ENCODE data around the gene ADAM33. TPM values are rescaled to one million over a fixed set of nuclear protein-coding genes. Genes with fewer than 3 reads are reported as not detected.

The ADAM33 gene
- total RNA-seq, 1 donor: 11.2 TPM

DNA sequence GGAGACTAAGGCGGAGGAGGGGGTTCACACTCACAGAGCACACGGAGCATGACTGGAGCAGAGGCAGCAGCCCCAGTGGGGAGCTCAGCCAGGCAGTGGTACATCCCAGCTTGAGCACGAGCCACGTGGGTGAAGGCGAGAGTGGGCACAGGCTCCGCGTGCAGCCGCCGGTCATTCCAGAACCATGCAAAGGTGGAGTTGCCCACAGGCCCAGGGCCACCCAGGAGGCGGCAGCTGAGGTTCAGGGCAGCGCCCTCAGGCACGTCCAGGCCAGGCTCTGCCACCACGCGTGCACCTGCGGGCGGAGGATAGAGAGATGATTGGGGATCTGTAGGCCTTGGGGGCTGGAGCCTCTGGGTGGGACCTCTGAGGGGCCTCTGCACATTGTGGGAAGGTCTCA, 9.5 kb upstream of the ADAM33 start:
- no peak overlapping the region for H3K27ac ChIP-seq (ENCODE audit: low read depth, low read length)
- no peak overlapping the region for H3K4me2 ChIP-seq (ENCODE audit: insufficient read depth, low read length)
- no peaks in the 10 kb centered on the region for H3K27me3 ChIP-seq (ENCODE audit: insufficient read depth, low read length)
- H3K36me3 ChIP-seq (ENCODE audit: insufficient read depth, low read length): no peaks in the 10 kb centered on the region
- H2AFZ ChIP-seq (ENCODE audit: low read length): no peak overlapping the region
- peaks cover 13% of the 10 kb centered on the region for H3K4me1 ChIP-seq (ENCODE audit: insufficient read depth, low read length)
- DNase-seq (ENCODE audit: insufficient read length, low spot score, missing footprints): no peak
- TF ChIP-seq, protein P1, sequence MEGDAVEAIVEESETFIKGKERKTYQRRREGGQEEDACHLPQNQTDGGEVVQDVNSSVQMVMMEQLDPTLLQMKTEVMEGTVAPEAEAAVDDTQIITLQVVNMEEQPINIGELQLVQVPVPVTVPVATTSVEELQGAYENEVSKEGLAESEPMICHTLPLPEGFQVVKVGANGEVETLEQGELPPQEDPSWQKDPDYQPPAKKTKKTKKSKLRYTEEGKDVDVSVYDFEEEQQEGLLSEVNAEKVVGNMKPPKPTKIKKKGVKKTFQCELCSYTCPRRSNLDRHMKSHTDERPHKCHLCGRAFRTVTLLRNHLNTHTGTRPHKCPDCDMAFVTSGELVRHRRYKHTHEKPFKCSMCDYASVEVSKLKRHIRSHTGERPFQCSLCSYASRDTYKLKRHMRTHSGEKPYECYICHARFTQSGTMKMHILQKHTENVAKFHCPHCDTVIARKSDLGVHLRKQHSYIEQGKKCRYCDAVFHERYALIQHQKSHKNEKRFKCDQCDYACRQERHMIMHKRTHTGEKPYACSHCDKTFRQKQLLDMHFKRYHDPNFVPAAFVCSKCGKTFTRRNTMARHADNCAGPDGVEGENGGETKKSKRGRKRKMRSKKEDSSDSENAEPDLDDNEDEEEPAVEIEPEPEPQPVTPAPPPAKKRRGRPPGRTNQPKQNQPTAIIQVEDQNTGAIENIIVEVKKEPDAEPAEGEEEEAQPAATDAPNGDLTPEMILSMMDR (IDR thresholded peaks at IDR 0.05; ENCODE audit: extremely low read depth, low read depth, low read length): no peak
- H3K4me3 ChIP-seq (ENCODE audit: insufficient read depth, low read length): no peak overlapping the region
- no peaks in the 10 kb centered on the region for H3K9me3 ChIP-seq (ENCODE audit: low read depth, low read length)
- H3K79me2 ChIP-seq (ENCODE audit: insufficient read depth, low read length): no peaks in the 10 kb centered on the region
- H4K20me1 ChIP-seq (ENCODE audit: insufficient read depth, low read length): no peaks in the 10 kb centered on the region

DNA sequence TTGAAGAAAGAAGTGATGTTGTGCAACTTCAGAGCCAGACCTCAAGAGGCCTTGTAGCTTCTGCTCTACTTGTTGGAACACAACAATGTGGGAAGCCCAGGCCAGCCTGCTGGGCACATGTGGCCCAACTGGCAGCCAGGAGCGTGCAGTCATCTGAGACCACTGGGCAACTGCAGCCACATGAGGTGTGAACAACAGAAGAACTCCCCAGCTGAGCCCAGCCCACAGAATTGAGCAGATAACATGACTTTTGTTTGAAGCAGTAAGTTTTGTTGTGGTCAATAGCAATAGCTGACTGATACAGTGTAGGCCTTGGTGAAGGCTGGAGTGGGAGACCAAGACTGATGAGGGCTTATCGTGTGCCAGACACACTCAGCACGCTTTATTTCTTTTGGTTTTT, 8.6 kb upstream of the ADAM33 start:
- H4K20me1 ChIP-seq (ENCODE audit: insufficient read depth, low read length): no peaks in the 10 kb centered on the region
- no peaks in the 10 kb centered on the region for H3K27me3 ChIP-seq (ENCODE audit: insufficient read depth, low read length)
- peaks cover 13% of the 10 kb centered on the region for H3K4me1 ChIP-seq (ENCODE audit: insufficient read depth, low read length)
- no peak for DNase-seq (ENCODE audit: insufficient read length, low spot score, missing footprints)
- no peak overlapping the region for H3K27ac ChIP-seq (ENCODE audit: low read depth, low read length)
- no peaks in the 10 kb centered on the region for H3K79me2 ChIP-seq (ENCODE audit: insufficient read depth, low read length)
- H3K4me2 ChIP-seq (ENCODE audit: insufficient read depth, low read length): no peak overlapping the region
- no peak overlapping the region for H2AFZ ChIP-seq (ENCODE audit: low read length)
- H3K4me3 ChIP-seq (ENCODE audit: insufficient read depth, low read length): no peak overlapping the region
- TF ChIP-seq, protein P1 (IDR thresholded peaks at IDR 0.05; ENCODE audit: extremely low read depth, low read depth, low read length): no peak
- H3K36me3 ChIP-seq (ENCODE audit: insufficient read depth, low read length): no peaks in the 10 kb centered on the region
- H3K9me3 ChIP-seq (ENCODE audit: low read depth, low read length): no peaks in the 10 kb centered on the region

DNA sequence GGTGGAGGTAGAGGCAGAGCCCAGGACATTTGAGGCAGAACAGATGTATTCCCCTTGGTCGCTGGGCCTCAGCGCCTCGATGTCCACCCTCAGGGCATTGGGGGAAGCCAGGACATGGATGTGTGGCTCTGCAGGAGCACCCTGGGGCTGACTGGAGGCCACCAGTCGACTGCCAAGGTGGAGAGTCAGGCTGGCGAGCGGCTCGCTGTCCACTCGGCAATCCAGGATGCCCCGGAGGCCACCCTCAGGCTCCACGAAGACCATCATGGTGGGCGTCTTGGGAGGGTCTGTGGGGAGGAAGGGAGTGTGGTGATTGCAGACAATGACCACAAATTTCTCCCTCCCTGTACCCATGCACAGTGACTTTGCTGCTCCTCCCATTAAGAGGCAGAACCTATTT, 8.2 kb upstream of the ADAM33 start:
- H3K36me3 ChIP-seq (ENCODE audit: insufficient read depth, low read length): no peaks in the 10 kb centered on the region
- TF ChIP-seq, protein P1 (IDR thresholded peaks at IDR 0.05; ENCODE audit: extremely low read depth, low read depth, low read length): no peak
- H3K9me3 ChIP-seq (ENCODE audit: low read depth, low read length): no peaks in the 10 kb centered on the region

DNA sequence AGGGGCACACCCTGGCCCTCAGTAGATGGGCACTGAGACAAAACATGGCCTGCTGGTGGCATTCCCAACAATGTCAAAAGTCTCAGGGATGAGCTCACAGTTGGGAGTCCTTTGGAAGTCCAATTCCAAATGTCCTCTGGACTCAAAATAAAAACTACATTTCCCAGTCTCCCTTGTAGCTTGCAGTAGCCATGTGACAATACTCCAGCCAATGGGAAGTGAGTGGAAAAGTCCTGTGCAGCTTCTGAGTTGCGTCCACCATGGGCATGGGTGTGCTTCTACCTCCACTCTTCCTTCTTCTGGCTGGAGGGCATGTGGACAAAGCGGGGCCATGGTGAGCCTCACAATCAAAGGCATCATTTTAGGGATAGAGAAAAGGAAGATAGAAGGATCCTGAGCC, 5.8 kb upstream of the ADAM33 start:
- Histone ChIP-seq H3K4me1 (ENCODE audit: insufficient read depth, low read length) (peaks cover 13% of the 10 kb centered on the region), H2AFZ (ENCODE audit: low read length) (peak overlapping the region; percentile 95), H3K4me3 (ENCODE audit: insufficient read depth, low read length) (no peak overlapping the region), H3K36me3 (ENCODE audit: insufficient read depth, low read length) (no peaks in the 10 kb centered on the region), H3K27ac (ENCODE audit: low read depth, low read length) (no peak overlapping the region), H3K9me3 (ENCODE audit: low read depth, low read length) (no peaks in the 10 kb centered on the region), H3K4me2 (ENCODE audit: insufficient read depth, low read length) (no peak overlapping the region), H3K79me2 (ENCODE audit: insufficient read depth, low read length) (no peaks in the 10 kb centered on the region), H4K20me1 (ENCODE audit: insufficient read depth, low read length) (no peaks in the 10 kb centered on the region), H3K27me3 (ENCODE audit: insufficient read depth, low read length) (no peaks in the 10 kb centered on the region)
- TF ChIP-seq, protein P1 (IDR thresholded peaks at IDR 0.05; ENCODE audit: extremely low read depth, low read depth, low read length): no peak
- peak; percentile 98 for DNase-seq (ENCODE audit: insufficient read length, low spot score, missing footprints)

More for the DNA sequence above, 8.2 kb upstream of the ADAM33 start:
- Histone ChIP-seq H3K27me3 (ENCODE audit: insufficient read depth, low read length) (no peaks in the 10 kb centered on the region), H3K27ac (ENCODE audit: low read depth, low read length) (no peak overlapping the region), H3K79me2 (ENCODE audit: insufficient read depth, low read length) (no peaks in the 10 kb centered on the region), H4K20me1 (ENCODE audit: insufficient read depth, low read length) (no peaks in the 10 kb centered on the region), H3K4me3 (ENCODE audit: insufficient read depth, low read length) (no peak overlapping the region), H3K4me1 (ENCODE audit: insufficient read depth, low read length) (peaks cover 13% of the 10 kb centered on the region), H2AFZ (ENCODE audit: low read length) (no peak overlapping the region), H3K4me2 (ENCODE audit: insufficient read depth, low read length) (no peak overlapping the region)
- DNase-seq (ENCODE audit: insufficient read length, low spot score, missing footprints): no peak
